AG04450 (cell line): ENCODE results near the gene TRAF1. TPM values are rescaled to one million over a fixed set of nuclear protein-coding genes. Genes with fewer than 3 reads are reported as not detected.

Source experiments
- CTCF ChIA-PET: fragments of 300-600, 350-600 bp; formaldehyde crosslinking; extraction: SDS; loops from one replicate; lab custom pipeline; 2022; ENCODE audit warnings: antibody characterized with exemption, inconsistent platforms; lab: Charles Lee
- POLR2A ChIA-PET: fragments of 350-600 bp; formaldehyde crosslinking; extraction: SDS; loops from one replicate; lab custom pipeline; 2021; ENCODE audit warnings: antibody characterized with exemption, inconsistent platforms; lab: Yijun Ruan, JAX
- DNase-seq: peaks from one replicate; pipeline ENCODE4 v3.0.0-alpha.2; 2011; ENCODE audit warnings: low read depth, low spot score
- H3K27ac ChIP-seq: one replicate; pipeline ENCODE4 v1.5.1; 2012; ENCODE audit warnings: low read depth, low read length, control low read depth
- H3K27me3 ChIP-seq: one replicate; pipeline ENCODE4 v1.6.0; 2012; ENCODE audit warnings: low read length; ENCODE audit not compliant: control insufficient read depth, insufficient read depth
- H3K4me3 ChIP-seq: 2 replicates; pipeline ENCODE4 v1.5.1; 2011; ENCODE audit warnings: mild to moderate bottlenecking, low read depth, low read length, control low read depth
- H3K9me3 ChIP-seq: 2 replicates; pipeline ENCODE4 v1.5.1; 2012; ENCODE audit warnings: low read length; ENCODE audit not compliant: control insufficient read depth, insufficient read depth
- CTCF ChIP-seq: IDR thresholded peaks from 2 replicates; pipeline ENCODE4 v1.5.1; 2011; ENCODE audit warnings: low read depth, low read length, control low read depth, inconsistent platforms
- polyA plus RNA-seq: library from polyadenylated mRNA; depleted of rRNA; stranded (reverse); fragments of >200 nt; gene quantifications from 2 replicates; pipeline ENCODE4 v1.2.3, GENCODE V29; 2011

Gene TRAF1
- polyA plus RNA-seq, 1 experiment = 3.7 TPM

DNA sequence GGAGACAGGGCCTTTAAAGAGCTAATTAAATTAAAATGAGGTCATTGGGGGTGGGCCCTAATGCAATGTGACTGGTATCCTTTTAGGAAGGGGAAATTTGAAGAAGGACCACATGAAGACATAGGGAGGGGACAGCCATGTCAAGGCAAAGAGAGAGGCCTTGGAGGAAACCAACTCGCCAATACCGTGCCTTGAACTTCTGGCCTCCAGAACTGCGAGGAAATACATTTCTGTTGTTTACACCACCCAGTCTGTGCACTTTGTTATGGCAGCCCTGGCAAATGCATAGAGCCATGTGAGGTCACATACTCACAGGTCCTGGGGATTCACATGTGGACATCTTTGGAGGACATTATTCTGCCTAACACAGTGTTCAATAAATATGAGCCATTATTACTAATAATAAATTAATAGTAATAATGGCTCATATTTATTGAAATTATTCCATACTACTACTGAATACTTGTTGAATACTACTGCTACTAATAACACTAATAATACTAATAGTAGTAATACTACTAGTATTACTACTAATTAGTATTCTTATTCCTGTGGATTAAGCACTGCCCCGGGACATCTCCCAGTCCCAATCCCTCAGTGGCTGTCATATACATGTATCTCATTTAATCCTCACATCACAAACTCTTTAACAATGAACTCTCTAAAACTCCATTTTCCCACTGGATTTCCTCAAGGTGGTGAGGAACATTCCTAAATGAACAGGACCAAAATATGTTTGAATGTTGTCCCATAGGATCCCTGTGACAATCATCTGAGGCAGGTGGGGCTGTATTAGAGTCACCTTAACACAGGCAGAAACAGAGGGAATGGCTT, 8.4 kb downstream of the TRAF1 start:
- peaks cover 4% of the 10 kb centered on the region for H3K9me3 ChIP-seq
- no peak overlapping the region for H3K4me3 ChIP-seq
- ChIA-PET POLR2A (no interaction called here), CTCF (interaction anchor here (0.6 to 2.3 kb wide), 2 partner anchors 19 to 142 kb away, joined by 4 to 8 read pairs; no protein-coding TSS in a partner anchor)
- DNase-seq = no peak
- no peak for TF ChIP-seq CTCF
- H3K27ac ChIP-seq = no peak overlapping the region
- H3K27me3 ChIP-seq = peaks cover 2% of the 10 kb centered on the region

DNA sequence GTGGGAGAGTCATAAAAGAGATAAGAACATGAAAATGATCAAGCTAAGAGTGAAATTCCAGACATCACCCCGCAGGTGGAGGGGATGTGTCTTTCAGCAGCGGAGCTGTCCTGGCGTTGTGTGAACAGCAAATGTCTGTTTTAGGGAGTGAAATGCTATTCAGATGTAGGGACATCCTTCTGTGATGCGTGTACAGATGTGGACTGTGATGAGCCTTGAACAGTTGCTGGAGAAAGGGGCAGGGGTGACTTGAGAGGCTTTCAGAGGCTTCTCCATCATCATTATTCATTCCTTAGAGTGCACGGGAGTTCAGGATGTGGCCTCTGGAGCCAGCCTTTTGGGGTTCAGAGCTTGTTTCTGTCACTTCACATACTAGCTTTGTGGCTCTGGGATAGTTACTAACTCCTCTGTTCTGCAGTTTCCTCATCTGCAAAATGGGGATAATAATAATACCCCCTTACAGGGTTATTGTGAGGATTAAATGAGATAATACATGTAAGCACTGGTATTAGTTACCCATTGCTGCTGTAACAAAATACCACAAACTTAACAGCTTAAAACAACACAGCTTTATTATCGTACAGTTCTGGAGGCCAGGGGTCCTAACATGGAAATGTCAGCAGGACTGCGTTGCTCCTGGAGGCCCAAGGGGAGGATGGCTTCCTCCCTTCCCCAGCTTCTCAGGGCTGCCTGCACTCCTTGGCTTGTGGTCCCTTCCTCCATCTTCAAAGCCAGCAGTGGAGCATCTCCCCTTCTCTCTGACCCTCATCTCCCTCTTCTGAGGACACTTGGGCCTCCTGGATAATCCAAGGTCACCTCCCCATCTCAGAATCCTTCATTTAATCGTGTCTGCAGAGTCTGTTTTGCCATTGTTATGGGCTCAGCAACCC, 9.4 kb downstream of the TRAF1 start:
- no peak for DNase-seq
- ChIA-PET CTCF (interaction anchor here (0.6 to 2.8 kb wide), 12 partner anchors 8 to 334 kb away, joined by 3 to 11 read pairs (median 4); no protein-coding TSS in a partner anchor), POLR2A (no interaction called here)
- H3K27ac ChIP-seq = peak overlapping the region; percentile 21
- no peak for TF ChIP-seq CTCF
- H3K4me3 ChIP-seq = no peak overlapping the region
- H3K9me3 ChIP-seq = peaks cover 4% of the 10 kb centered on the region
- peaks cover 2% of the 10 kb centered on the region for H3K27me3 ChIP-seq

DNA sequence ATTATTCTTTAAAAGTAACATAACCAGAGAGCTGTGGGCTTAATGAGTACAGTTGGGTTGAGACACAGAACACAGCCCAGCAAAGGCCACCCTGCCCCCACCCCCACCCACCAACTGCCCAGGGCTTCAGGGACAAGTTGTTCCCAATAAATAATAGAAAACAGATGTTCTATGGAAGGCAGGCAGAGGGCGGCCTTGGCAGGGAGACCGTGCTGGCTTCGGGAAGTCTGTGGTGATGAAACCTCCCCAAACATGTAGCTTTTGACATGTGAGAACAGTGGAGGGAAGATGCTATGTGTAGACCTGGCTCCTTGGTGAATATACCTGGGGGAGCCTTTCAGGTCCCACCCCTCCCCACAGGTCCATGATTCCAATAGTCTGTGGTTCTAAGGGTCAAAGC, 10.0 kb downstream of the TRAF1 start:
- no peak for DNase-seq
- Histone ChIP-seq H3K4me3 (no peak overlapping the region), H3K27me3 (peaks cover 2% of the 10 kb centered on the region), H3K9me3 (peaks cover 4% of the 10 kb centered on the region), H3K27ac (no peak overlapping the region)
- 0 out of 2 replicates have a peak, but pooled peaks have one; percentile 18 for TF ChIP-seq CTCF
- POLR2A ChIA-PET = interaction anchor here (0.5 kb wide), 1 partner anchor 13 kb away, joined by 3 read pairs; no protein-coding TSS in a partner anchor
- CTCF ChIA-PET = interaction anchor here (0.6 to 2.8 kb wide), 12 partner anchors 9 to 334 kb away, joined by 3 to 11 read pairs (median 4); no protein-coding TSS in a partner anchor

DNA sequence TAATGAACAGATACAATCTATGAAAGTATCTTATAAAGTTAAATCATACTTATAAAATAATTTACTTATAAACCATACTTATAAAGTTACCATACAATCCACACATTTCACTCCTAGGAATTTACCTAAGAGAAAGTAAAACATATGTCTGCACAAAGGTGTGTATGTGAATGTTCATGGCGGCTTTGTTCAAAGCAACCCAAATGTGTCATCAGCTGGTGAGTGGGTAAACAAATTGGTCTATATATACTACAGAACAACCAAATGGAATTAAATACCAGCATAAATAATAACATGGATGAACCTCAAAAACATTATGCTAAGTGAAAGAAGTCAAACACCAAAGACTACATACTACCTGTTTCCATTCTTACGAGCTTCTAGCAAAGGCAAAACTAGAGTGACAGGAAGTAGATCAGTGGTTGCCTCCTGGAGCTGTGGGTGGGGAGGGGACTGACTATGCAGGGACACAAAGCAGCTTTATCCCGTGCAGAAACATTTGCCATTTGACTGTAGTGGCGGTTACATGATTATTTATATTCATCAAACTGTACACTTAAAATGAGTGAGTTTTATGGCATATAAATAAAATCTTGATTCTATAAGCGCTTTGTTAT, 10.6 kb downstream of the TRAF1 start:
- H3K27ac ChIP-seq = no peak overlapping the region
- no peak overlapping the region for H3K4me3 ChIP-seq
- peaks cover 2% of the 10 kb centered on the region for H3K27me3 ChIP-seq
- CTCF ChIA-PET = interaction anchor here (1.3 to 2.8 kb wide), 3 partner anchors 20 to 144 kb away, joined by 4 to 11 read pairs (median 8); no protein-coding TSS in a partner anchor
- peaks cover 4% of the 10 kb centered on the region for H3K9me3 ChIP-seq
- POLR2A ChIA-PET = interaction anchor here (0.5 kb wide), 1 partner anchor 14 kb away, joined by 3 read pairs; no protein-coding TSS in a partner anchor
- no peak for DNase-seq
- TF ChIP-seq CTCF = no peak
